Activated T-cell treated with anti-CD3 and anti-CD28 coated beads, Interleukin-2, amount 50 U/mL, for 1 hour (primary cell): ENCODE data around the gene PHOX2B.
"Not testable (repeated sequence)": the region's sequence is repeated elsewhere in the genome, so short reads cannot be mapped to it uniquely, and the experiment has no call there.

ENCODE experiments used
- DNase-seq: peaks from one replicate; pipeline ENCODE4 v3.0.0-alpha.2; 2020

PHOX2B gene

DNA sequence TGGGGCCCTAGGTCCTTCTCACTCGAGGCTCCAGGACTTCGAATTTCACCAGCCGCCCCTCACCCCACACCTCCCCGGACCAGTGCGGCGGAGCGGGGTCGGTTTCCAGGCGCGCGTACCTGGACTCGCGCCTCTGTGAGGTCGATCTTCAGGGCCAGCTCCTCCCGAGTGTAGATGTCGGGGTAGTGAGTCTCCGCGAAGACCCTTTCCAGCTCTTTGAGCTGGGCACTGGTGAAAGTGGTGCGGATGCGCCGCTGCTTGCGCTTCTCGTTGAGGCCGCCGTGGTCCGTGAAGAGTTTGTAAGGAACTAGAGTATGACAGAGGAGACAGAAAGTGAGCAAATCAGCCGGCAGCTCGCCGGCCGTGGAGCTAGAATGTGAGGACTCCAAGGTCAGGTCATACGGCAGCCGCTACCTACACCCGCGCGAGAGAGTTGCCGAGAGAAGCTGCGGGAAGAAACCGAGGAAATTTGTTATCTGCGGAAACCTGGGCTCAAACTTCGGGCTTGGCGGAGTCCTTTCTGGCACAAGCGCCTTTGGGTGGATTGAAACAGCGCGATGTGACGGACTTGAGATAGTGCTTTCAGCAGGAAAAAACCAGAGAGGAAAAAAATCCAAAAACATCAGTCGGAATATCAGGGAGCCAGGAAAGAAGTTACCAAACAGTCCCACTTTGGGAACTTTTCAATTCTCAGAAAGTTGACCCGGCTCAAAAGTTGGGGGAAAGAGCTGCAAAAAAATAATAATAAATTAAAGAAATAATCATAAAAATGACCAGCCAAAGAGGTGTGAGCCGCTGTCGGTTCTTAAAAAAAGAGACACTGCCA lies 1.1 kb downstream of the PHOX2B start:
- no peak for DNase-seq

DNA sequence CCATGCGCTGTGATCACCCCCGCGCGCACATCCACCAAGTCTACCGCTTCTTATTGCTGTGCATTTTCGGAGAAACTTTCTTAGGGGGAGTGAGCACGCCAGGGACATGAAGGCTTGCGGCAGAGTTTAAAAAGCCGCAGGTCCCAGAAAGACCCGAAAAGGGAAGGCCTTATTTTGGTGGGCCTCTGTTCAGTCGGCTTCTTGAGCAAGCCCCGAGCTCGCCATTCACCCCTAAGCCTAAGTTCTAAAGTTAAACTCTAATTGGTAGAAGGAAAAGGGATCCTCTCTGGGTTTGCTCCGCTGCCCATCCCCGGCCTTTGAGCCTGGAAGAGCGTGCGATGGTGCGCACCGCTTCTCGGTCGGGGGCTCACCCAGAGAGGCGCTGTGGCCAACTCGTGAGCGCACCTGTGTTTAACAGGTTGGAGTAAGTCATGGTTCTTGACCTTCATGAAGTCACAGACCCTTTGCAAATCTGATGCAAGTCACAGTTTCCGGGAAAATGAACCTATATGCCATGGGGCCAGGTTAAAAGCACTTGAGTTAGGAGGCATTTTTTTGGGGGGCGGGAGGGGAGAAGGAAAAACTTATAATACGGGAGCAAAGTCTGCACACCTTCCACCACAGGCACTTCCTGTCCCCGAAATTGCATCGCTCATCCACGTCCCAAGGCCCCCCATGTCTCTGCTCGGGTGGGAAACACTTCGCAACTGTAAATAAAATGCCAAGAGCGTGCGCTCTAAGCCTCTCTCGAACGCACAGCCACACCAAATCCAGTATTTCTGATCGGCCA lies 1.9 kb downstream of the PHOX2B start:
- no peak for DNase-seq

DNA sequence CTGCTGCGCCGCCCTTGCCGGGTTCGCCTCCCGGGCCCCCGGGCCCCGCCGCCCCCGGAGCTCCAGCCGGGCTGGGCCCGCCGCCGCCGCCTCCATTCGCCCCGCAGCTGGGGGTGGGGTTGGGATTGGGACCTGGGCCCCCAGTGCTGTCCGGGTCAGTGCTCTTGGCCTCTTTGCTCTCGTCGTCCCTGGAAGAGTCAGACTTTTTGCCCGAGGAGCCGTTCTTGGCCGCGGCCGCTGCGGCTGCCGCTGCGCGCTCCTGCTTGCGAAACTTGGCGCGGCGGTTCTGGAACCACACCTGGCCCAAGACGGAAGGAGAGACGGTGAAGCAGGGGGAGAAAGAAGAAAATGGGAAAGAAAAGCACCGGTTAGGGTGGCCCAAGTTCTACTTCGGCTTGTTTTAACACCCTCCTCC lies 2.5 kb downstream of the PHOX2B start:
- DNase-seq = no peak

DNA sequence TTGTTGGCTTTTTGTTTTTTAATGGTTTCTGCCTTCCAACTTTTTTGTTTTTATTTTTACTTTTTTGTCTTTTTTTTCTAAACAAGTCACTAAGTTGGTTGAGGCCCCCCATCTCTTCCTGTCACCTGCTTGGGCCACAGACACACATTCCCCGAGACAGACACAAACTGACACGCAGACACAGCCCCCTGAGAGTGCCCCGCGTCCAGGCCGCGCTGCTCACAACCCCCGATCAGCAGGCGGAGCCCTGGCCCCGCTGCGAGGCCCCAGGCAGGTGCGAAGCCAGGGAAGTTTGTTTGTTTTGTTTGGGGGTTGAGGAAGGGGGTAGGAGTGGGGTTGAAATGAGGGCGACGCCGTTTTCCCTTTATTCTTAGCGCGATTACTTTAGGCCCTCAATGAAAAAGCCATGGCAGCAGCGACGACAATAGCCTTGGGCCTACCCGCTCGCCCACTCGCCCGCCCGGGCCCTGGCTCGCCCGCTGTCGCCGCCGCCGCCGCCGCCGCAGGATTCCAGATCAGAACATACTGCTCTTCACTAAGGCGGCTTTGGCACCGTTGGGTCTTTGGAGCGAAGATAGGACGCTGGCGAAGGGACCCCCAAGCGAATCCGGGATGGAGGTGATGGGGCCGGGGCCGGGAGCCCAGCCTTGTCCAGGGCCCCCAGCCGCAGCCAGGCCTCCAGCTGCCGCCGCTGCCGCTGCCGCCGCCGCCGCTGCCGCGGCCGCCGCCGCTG lies 3.1 kb downstream of the PHOX2B start:
- DNase-seq = no peak

DNA sequence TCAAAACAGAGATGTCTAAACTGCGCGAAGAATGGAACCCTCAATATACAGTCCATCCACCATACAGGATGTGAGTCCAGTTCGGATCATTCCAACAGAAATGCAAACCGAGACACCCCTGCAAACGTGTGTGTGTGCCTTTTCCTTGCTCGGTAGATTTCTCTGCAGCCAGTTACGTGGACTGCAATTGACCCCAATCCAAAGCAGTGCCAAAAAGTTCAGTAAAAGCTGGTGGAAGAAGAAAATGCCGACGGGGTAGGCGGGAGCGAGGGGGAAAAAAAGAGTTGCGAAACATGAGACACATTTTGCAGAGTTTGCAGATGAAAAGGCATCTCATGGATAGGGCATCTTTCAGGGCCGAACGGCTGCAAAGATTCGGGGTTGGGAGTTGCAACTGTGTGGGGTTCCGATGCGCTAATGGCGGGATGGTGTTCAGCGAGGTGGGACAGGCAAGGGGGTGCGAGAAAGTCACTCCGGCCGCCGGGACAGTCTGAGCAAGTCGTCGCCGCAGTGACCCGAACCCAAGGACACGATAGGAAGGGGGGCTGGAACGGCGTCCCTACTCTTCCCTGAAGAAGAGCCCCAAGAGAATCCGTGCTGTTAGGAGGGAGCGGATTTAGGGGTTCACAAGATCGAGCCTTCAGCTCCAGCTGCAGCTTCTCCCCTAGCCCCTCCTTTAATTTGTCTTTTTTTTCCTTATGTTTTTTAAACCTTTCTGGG lies 3.8 kb downstream of the PHOX2B start:
- DNase-seq = no peak

DNA sequence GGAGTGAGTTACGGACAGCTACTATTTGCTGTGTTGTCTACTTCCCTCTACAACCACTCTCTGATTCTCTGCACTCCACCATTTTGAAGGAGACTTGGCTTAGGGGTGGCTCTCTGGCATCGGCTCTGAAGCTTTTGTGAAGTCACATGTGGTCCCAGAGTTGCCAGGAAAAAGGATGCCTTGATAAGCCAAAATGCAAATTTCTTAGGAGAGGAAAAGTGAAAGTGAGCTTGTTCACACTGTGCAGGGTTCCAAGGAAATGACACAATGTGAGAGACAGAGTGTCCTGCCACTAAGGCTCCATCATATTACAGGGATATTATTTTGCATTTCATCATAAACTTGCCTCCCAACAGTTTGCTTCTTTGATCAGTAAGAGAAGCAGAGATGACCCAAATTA lies 7.2 kb downstream of the PHOX2B start:
- no peak for DNase-seq

DNA sequence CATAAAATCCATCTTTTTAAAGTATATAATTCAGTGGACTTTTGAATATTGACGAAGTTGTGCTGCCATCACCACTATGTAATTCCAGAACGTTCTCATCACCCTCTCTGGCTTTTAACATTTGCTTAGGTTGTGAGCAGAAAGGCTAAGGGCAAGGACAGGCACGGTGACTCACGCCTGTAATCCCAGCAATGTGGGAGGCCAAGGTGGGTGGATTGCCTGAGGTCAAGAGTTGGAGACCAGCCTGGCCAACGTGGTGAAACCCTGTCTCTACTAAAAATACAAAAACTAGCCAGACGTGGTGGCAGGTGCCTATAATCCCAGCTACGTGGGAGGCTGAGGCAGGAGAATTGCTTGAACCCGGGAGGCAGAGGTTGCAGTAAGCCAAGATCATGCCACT lies 11.0 kb downstream of the PHOX2B start:
- not testable (repeated sequence) for DNase-seq

DNA sequence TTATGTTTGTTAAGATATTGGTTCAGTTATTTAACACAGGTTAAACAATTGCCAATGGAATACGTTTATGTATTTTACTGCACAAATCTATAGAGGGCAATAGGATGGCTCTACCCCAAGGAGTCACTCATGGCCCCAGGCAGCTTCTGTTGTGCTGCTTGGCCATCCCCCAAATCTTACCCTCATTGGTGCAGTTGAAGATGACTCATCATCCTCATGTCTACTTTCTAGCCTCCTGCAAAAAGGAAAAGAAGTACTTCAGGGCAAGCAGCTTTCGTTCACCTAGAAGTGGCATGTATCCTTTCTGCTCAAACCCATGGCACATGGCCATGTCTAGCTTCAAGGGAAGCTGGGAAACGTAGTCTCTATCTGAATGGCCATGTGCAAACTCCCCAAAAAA lies 14.2 kb downstream of the PHOX2B start:
- no peak for DNase-seq

DNA sequence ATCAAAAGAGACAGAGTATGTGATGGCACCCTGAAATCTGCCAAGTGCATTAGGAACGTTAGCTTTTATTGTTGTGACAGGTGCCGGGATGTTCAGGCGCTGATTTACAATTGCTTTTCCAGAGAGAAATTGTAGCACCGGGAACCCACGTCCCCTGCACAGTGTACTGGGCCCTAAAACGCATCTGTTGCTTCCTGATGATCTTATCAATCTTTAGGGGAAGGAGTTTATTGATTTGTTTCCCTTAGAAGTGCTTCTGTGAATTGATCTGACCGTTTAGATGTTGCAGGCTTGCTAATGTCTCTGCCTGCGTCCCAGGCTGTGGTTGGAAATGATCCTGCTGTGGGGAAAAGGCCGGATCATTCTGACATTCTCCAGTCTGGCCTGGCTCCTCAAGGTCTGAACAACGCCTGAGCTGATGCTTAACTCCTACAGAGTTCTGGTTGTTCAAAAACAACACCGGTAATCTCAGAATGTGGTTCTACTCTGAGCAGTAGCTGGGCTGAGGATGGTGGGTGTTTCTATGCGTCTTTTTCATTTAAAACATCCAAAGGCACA lies 16.9 kb downstream of the PHOX2B start:
- DNase-seq = no peak

DNA sequence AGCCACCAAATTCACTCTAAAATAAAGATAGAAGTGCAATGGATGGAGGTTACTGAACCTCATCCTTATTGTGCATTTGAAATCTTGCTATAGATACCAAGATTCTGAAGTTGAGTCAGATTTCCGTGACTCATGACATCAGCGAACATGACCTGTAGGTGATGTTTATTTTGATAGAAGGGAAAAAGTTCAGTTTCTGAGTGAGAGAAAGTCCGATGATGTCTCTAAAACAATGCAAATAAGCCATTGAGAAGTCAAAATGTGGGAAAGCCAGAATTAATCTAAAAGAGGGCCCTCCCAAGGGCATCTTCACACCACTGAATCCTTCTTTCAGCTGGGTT lies 20.0 kb downstream of the PHOX2B start:
- no peak for DNase-seq

DNA sequence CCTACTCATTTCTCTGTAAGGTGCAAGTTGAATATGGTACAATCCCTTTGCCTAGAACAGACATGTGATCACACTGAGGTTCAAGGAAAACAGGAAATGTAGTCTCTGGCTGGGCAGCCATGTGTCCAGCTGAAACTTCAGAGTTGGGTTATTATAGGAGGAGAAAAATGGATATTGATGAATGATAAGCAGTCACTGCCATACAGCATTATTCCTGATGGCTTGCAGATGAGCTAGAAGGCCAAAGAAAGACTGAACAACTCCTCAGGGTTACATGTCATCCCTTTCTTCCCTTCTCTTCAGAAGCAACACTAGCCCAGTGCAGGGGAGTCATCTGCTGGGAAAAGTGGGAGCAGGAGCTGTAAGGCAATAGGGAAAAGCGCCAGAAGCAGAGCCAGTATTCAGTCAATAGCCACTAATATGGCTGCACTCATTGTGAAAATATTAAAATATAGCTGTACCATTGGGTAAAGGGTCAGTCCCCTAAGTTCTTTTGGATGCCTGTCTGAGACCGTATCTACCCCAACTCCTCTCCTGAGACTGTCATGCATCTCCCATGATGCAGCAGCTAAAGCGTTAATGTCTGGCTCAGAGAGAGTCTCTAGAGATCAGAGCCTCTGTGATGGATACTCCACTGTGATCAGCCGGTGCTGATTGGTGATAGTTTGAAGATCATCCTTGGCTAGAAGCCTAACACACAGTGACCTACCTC lies 20.5 kb downstream of the PHOX2B start:
- DNase-seq = no peak

DNA sequence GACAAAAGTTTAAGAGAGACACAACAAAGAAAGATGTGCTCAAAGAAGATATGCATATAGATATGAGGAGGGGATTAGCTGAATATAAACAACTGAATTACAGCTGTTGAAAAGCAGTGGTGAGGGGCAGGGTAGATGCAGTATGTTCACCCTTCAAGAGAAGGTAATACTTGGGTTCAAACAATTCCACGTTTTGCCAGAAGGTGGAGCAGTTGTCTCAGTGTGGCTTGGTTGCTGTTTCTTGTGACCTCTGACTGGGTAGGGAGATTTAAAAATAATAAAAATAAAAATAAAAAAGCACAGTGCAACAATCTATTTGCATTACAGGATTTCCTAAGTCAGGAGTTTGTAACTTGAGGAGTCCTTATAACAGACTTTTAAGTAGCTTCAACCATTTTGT lies 23.3 kb downstream of the PHOX2B start:
- no peak for DNase-seq

DNA sequence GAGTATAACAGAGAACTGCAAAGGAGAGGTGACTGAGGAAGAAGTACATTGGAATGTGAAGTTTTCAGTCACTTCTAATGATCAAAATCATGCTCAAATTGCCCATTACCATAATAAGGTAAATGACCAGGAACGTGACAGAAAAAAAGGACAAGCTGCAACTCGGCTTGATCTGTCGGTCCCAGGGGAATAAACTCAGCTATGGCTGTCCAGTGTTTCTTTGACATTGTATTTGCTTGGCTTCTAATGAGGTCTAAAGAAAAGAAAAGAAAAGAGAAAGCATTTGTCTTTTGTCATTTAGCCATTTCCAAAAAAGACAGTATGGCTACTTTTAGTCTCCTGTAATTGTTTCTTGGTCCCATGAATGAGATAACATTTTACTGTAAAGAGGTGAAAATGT lies 25.2 kb downstream of the PHOX2B start:
- DNase-seq = no peak

DNA sequence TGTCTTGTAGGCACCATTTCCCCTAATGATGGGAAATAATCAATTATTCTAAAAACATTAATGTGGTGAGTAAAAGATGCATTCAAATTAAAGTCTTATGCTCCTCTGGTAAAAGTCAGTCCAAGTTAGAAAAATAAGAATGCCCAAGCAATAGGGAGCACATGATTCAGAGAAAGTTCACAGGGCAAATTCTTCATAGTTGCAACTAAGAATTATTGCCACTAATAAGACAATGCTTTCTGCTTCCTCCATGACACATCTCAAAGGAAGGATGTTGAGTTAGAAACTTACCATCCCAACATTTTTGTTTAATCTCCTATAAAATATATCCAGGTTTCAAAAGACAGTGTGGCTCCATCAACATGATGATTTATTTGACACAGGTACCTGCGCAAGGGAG lies 26.3 kb downstream of the PHOX2B start:
- DNase-seq = no peak

DNA sequence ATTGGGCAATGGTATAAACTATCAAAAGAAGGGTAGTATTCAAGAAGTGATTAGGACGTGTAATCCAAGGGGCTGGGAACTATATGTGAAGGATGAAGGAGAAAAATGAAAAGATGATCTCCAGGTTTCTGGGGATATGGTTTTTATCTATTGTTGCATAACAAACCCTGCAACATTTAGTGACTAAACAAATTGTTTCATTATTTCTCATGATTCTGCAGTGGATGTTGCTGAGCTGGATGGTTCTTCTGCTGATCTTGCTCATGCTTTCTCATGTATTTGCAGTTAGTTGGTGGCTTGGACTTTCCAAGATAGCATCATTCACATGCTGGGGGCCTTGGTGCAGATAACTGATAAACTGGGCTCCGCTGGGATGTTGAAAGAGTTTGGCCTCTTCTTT lies 29.1 kb downstream of the PHOX2B start:
- DNase-seq = no peak

DNA sequence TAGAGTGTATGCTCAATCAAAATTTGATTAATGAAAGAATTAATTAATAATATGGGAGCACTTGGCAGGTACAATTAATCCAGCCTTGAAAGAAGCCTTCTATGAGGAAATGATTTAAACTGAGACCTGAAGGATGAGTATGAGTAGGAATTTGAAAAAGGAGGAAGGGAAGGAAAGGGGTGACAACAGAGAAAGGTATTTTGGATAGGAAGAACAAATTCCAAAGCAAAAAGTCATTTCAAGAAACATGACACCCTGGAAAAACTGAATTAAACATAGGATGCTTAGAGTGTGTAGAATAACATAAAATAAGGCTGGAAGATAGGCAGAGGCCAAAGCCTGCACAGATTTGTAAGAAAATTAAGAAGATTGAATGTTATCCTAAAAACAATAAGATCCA lies 29.6 kb downstream of the PHOX2B start:
- no peak for DNase-seq

DNA sequence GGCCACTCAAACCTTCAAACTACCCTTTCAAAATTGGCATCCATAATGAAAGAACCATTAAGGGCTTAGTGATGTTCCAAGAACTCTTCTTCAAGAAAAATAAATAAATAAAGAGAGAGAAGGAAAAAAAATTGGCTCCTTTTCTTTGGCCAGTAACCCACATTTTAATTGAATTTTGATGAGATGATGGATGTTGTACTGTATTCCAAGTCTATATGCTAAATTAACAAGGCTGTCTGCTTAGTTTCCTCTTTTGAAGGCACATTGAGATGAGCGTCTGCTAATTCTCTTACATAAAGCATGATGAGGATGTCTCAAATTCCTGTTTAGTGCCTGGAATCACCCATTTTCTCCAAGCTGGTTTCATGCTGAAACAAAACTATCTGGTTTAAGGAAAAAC lies 33.4 kb downstream of the PHOX2B start:
- DNase-seq = no peak

DNA sequence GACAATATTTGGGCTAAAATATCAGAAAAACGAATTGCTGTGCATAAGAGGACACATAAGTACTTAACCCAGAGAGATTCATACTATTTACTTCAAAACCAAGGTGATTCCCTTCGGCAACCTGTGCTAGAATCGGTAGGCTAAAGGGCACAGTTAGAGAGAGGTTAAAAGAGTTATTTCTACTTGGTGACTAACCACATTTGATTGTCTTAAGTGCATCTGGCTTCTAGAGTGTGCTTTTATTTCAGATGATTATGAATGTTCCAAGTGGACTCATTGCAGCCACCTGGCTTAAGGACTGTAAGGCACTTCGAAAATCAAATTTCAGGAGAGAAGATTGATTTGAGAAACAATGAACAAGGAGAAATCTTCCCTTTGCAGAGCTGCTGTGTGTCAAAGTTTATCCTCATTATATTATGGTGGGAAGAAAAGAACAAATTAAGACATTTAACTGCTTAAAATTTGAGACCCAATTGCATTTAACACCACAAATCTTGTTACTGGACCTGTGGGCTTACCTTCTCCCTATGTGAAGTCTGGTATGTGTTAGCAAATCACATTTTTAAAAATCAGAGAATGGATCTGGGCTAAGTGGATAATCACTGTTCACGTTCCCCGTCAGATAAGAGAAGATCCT lies 34.0 kb downstream of the PHOX2B start:
- DNase-seq = no peak

DNA sequence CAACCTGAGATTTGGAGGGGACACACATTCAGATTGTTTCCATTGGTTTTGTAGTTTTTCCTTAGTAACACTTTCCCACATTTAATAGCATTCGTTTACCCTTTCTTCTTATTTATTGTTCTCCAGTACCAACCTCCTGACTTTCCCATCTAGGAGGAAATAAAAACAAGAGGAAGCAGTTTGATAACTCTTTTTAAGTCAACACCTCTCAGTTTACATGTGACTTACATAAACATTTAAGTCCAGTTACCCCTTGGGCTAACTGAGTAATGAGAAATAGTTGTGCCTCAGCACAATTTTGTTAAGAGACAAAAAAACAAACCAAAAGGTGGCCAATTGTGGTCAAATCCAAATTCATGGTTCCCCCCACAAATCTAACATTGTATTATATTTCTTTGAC lies 34.8 kb downstream of the PHOX2B start:
- no peak for DNase-seq

DNA sequence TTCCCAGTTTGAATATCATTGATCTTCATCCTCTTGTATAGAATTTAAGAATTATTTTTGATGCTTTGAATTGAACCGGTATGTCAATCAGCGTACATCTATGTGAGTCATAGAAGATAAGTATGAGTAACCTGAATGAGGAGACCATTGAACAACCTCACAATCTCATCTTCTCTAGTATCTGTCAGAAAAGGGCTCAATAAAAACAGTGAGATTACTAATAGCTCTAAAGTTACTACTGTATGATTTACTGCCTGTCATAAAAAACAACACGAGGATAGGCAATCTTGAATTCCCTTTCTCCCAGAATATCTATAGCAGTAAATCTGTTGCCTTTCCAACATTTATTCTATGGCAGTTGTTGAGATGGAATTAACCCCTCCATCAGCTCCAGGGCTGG lies 36.1 kb downstream of the PHOX2B start:
- no peak for DNase-seq

DNA sequence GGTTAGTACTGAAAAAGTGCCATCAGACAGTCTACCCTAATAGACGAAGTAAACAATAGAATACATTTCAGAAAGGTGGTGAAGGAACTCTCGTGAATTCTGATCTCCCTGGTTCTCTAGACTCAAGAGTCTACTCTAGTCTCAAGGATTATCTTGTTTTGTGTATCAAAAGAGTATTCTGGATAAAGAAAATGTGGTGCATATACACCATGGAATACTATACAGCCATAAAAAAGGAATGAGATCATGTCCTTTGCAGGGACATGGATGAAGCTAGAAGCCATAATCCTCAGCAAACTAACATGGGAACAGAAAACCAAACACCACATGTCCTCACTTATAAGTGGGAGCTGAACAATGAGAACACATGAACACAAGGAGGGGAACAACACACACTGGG lies 36.9 kb downstream of the PHOX2B start:
- DNase-seq = not testable (repeated sequence)
